Measurements from ENCODE around the gene NUBP2.

Gene NUBP2

GRCh38 chr16:1772908-1773702 lies 9.7 kb upstream of the NUBP2 start, which contains the start of gene MRPS34:
TSS of gene MRPS34 (minus strand) at chr16:1773134. CDS start at chr16:1773119, 15 bp downstream.
- DNase-seq: peak; percentile 85

GRCh38 chr16:1773703-1774447 lies 8.9 kb upstream of the NUBP2 start:
- no peak for DNase-seq

GRCh38 chr16:1774448-1774780 lies 8.3 kb upstream of the NUBP2 start:
- no peak for DNase-seq

- no peak for DNase-seq
Measured at GRCh38 chr16:1775006-1775845, 7.5 kb upstream of the NUBP2 start.

GRCh38 chr16:1775846-1776671 lies 6.7 kb upstream of the NUBP2 start:
- DNase-seq: no peak

GRCh38 chr16:1776672-1776955 lies 6.1 kb upstream of the NUBP2 start:
- DNase-seq: no peak

- DNase-seq: no peak
Measured at GRCh38 chr16:1776991-1777374, 5.8 kb upstream of the NUBP2 start.

GRCh38 chr16:1777375-1778199 lies 5.2 kb upstream of the NUBP2 start:
- DNase-seq: no peak

GRCh38 chr16:1778200-1779179 lies 4.3 kb upstream of the NUBP2 start:
- no peak for DNase-seq

GRCh38 chr16:1779234-1779701 lies 3.5 kb upstream of the NUBP2 start:
- DNase-seq: no peak

GRCh38 chr16:1779741-1780676 lies 2.8 kb upstream of the NUBP2 start:
- DNase-seq: no peak

GRCh38 chr16:1780677-1781072 lies 2.1 kb upstream of the NUBP2 start:
- no peak for DNase-seq

GRCh38 chr16:1781254-1781653 lies 1.5 kb upstream of the NUBP2 start:
- DNase-seq: no peak

- peak; percentile 32 for DNase-seq
Measured at GRCh38 chr16:1781758-1782407, 877 bp upstream of the NUBP2 start.

- no peak for DNase-seq
Measured at GRCh38 chr16:1784977-1785845, 2.5 kb downstream of the NUBP2 start.

- no peak for DNase-seq
Measured at GRCh38 chr16:1785846-1786170, 3.0 kb downstream of the NUBP2 start.

GRCh38 chr16:1786242-1787055 lies 3.7 kb downstream of the NUBP2 start:
- DNase-seq: no peak
